Inferior parietal cortex (tissue), 1 donor: ENCODE measurements around the gene PON1.

Experiments
- DNase-seq: peaks from one replicate; pipeline ENCODE4 v3.0.0-alpha.2; 2016; ENCODE audit errors: extremely low spot score

Gene PON1

GRCh38 chr7:95317546-95317945, 6.8 kb downstream of the PON1 start:
- DNase-seq: no peak

GRCh38 chr7:95316588-95316987, 7.7 kb downstream of the PON1 start:
- DNase-seq: no peak

- DNase-seq: no peak
Observed at GRCh38 chr7:95312561-95312960, 11.8 kb downstream of the PON1 start.

- no peak for DNase-seq
Observed at GRCh38 chr7:95311389-95311788, 12.9 kb downstream of the PON1 start.

- no peak for DNase-seq
Observed at GRCh38 chr7:95309951-95310350, 14.4 kb downstream of the PON1 start.

- no peak for DNase-seq
Observed at GRCh38 chr7:95304990-95305389, 19.3 kb downstream of the PON1 start.

- DNase-seq: no peak
Observed at GRCh38 chr7:95303013-95303905, 21.1 kb downstream of the PON1 start.

GRCh38 chr7:95298091-95298490, 26.2 kb downstream of the PON1 start:
- DNase-seq: no peak

- DNase-seq: no peak
Observed at GRCh38 chr7:95297041-95297440, 27.3 kb downstream of the PON1 start.

GRCh38 chr7:95296456-95296855, 27.9 kb downstream of the PON1 start:
- no peak for DNase-seq

GRCh38 chr7:95295397-95295796, 28.9 kb downstream of the PON1 start:
- DNase-seq: no peak

GRCh38 chr7:95290166-95290830, 34.0 kb downstream of the PON1 start:
- no peak for DNase-seq

- no peak for DNase-seq
Observed at GRCh38 chr7:95286096-95286495, 38.2 kb downstream of the PON1 start.

- no peak for DNase-seq
Observed at GRCh38 chr7:95279417-95279816, 44.9 kb downstream of the PON1 start.

GRCh38 chr7:95276114-95276513, 48.2 kb downstream of the PON1 start:
- no peak for DNase-seq

GRCh38 chr7:95269640-95270039, 54.7 kb downstream of the PON1 start:
- DNase-seq: no peak

- no peak for DNase-seq
Observed at GRCh38 chr7:95267754-95268153, 56.6 kb downstream of the PON1 start.

- DNase-seq: no peak
Observed at GRCh38 chr7:95265634-95266033, 58.7 kb downstream of the PON1 start.

- no peak for DNase-seq
Observed at GRCh38 chr7:95264363-95264891, 59.9 kb downstream of the PON1 start.

GRCh38 chr7:95263785-95264362, 60.5 kb downstream of the PON1 start:
- no peak for DNase-seq

- no peak for DNase-seq
Observed at GRCh38 chr7:95262875-95263274, 61.5 kb downstream of the PON1 start.

- no peak for DNase-seq
Observed at GRCh38 chr7:95261895-95262415, 62.4 kb downstream of the PON1 start.
